Skeletal muscle tissue (tissue), 4 donors: ENCODE results near the gene MAP4. TPM values are rescaled to one million over a fixed set of nuclear protein-coding genes. Genes with fewer than 3 reads are reported as not detected.
A peak's percentile ranks its signal among the peaks of the same experiment; 100 is the strongest.
"Not testable (repeated sequence)": the region's sequence is repeated elsewhere in the genome, so short reads cannot be mapped to it uniquely, and the experiment has no call there.

Source experiments
- H3K27ac ChIP-seq: one replicate; pipeline ENCODE4 v1.7.0; 2013; ENCODE audit warnings: mild to moderate bottlenecking, low read depth, low read length, inconsistent platforms
- H3K27me3 ChIP-seq, 3 donors: one replicate each; pipeline ENCODE4 v1.7.0; 2013; ENCODE audit warnings: low read length in 3 of 3; ENCODE audit not compliant: control insufficient read depth in 3 of 3, insufficient read depth in 3 of 3
- H3K36me3 ChIP-seq, 3 donors: one replicate each; pipeline ENCODE4 v1.7.0; 2013; ENCODE audit warnings: low read length in 3 of 3; ENCODE audit not compliant: control insufficient read depth in 3 of 3, insufficient read depth in 3 of 3
- H3K4me1 ChIP-seq, 3 donors: one replicate each; pipeline ENCODE4 v1.7.0; 2013; ENCODE audit warnings: low read length in 3 of 3, mild to moderate bottlenecking in 3 of 3; ENCODE audit not compliant: control insufficient read depth in 3 of 3, insufficient read depth in 3 of 3
- H3K4me3 ChIP-seq, 3 donors: one replicate each; pipeline ENCODE4 v1.7.0; 2013; ENCODE audit warnings: low read length in 3 of 3
- H3K9ac ChIP-seq, 3 donors: one replicate each; pipeline ENCODE4 v1.7.0; 2013; ENCODE audit warnings: low read length in 3 of 3, mild to moderate bottlenecking in 3 of 3, moderate library complexity in 2 of 3, low read depth in 1 of 3
- H3K9me3 ChIP-seq, 3 donors: one replicate each; pipeline ENCODE4 v1.7.0; 2013; ENCODE audit warnings: low read length in 3 of 3; ENCODE audit not compliant: control insufficient read depth in 3 of 3
- total RNA-seq: library from RNA; depleted of rRNA; stranded (reverse); fragments of >200 nt; gene quantifications from one replicate; pipeline ENCODE4 v1.2.3, GENCODE V29; 2014
- donor health status: Osteomylitis.

The MAP4 gene
- total RNA-seq, 1 donor from 2014 or later, result 106 TPM

DNA sequence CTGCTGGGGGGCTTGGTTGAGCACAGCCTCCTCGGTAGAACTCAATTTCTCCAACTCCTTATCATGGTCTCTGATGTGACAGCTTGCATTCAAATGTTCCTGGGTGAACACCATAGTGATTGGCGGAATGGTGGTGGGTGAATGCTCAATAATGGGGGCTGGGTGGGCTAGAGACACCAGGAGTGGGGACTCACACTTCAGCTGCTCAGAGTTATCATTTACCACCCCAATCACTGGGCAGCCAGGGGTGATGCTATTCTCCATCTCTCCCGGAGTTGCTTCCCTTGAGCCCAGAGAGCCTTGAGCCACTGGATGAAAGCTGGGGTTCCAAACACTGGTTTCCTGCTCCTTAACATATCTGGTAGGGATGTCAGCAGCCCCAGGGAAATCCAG lies 124.6 kb downstream of the MAP4 start:
- Histone ChIP-seq H3K9ac (peak overlapping the region in 1 of 3 donors; percentile 40), H3K36me3 (peaks cover 8 to 15% (median 12%) of the 10 kb centered on the region in 3 donors), H3K4me1 (peaks cover 22 to 33% (median 23%) of the 10 kb centered on the region in 3 donors), H3K4me3 (peak overlapping the region in 1 of 3 donors; percentile 2), H3K9me3 (no peaks in the 10 kb centered on the region), H3K27me3 (no peaks in the 10 kb centered on the region), H3K27ac (peak overlapping the region; percentile 59)

DNA sequence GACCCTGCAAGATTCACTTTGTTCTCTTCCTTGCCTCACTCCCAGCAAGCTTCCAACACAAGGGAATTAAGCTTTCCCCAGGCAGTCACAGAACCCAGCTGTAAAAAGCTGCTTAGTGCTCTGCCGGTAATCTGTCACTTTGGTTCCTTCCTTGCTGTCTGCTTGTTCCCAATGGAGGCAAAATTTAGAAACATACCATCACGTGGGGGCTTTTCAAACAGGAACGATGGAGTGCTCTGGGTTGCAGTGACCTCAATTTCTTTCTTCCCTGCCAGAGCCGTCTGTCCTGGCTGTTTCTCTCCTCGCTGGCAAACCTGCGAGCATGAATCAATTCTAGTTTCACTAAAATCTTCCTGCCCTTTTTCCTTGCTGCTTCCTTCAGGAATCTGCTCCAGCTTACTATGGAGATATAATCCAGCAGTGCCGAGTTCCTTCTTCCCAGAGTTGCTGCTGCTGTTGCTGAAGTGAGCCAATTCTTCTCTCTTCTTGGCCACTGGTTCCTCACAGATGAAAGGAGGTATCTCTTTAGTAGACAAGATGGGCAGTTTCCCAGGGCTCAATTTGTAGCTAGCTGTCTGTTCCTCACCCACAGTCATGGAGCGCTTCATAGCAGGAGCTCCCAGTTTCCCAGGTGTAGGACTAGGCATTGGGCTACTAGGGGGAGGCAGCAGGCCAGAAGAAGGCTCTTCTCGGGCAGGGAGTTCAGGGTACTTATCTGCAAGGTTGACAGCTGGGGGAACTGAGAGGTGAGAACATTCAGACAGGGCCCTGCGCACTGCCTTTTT lies 125.2 kb downstream of the MAP4 start:
- H3K27me3 ChIP-seq, result no peaks in the 10 kb centered on the region
- H3K4me1 ChIP-seq, result peaks cover 22 to 33% (median 23%) of the 10 kb centered on the region in 3 donors
- H3K4me3 ChIP-seq, result peak overlapping the region; percentile 2 to 30 (median 27)
- peak overlapping the region in 2 of 3 donors; percentile 34 to 40 for H3K9ac ChIP-seq
- H3K9me3 ChIP-seq, result no peaks in the 10 kb centered on the region
- H3K36me3 ChIP-seq, result peaks cover 8 to 16% (median 12%) of the 10 kb centered on the region in 3 donors
- peak overlapping the region; percentile 59 for H3K27ac ChIP-seq

DNA sequence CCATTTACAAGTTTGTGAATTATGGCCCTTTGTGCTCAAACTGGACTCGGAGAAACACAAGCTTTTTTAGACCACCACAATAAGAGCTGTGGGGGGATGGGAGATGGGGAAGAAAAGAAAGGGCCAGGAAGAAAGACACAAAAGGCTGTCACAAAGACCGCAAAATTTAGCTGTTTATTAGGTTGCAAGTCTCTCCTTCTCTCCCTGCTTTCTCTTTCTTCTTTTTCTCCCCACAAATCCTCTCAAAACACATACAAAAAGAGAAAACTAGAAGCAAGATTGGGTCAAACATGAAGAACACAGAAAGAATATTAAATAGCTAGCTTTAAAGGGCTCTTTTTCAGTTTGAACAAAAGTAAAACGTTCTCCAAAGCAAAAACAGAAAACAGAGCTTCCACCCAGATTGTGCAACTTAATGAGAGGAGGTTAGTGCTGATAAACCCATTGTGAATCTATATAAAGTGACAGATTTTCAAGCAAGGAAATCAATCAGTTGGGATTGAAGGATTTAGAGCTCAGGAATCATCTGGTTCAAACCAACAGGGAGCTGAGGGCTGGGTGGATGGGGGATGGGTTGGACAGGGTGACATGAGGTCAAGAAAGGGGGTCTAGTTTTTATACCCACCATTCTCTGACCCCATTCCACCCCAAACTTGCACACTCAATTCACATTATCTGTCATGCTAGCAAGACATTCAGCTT lies 125.9 kb downstream of the MAP4 start:
- peaks cover 22 to 33% (median 23%) of the 10 kb centered on the region in 3 donors for H3K4me1 ChIP-seq
- H3K27me3 ChIP-seq, result no peaks in the 10 kb centered on the region
- H3K4me3 ChIP-seq, result peak overlapping the region in 2 of 3 donors; percentile 2 to 27
- peaks cover 8 to 15% (median 12%) of the 10 kb centered on the region in 3 donors for H3K36me3 ChIP-seq
- H3K27ac ChIP-seq, result peak overlapping the region; percentile 59
- H3K9ac ChIP-seq, result peak overlapping the region in 1 of 3 donors; percentile 43
- no peaks in the 10 kb centered on the region for H3K9me3 ChIP-seq

DNA sequence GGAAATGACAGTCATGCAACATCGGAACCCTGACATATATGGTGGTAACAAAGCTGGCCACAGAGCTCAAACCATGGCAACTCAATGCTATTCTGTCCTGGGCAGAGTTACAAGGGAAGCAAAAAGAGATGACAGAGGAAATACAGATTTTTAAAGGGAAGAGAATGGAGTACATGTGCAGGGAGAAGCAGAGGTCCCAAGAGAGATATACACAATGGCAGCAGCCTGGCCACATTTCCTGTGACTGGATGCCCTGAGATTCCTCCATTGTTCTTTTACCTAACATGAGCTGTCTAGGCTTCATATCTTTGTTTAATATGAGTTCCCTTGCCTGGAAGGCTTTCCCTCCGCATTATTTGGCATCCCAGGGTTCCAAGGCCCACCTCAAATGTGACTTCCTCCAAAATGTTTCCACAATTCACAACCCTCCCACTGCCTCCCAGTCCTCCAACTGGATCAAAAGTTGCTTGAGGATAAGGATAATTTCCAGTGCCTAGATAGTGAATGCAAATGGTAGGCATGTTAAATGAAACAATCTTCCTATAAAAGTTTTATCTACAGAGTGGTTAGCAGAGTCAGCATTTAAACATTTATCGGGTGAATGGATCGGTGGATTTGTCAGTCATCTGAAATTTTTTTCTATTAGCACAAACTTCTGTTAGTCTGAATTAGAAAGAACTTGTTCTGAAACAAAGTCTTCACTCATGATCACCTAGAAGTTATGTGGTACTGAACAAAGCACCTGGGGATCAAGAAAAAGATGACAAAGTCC lies 127.0 kb downstream of the MAP4 start:
- Histone ChIP-seq H3K36me3 (peaks cover 8 to 23% (median 16%) of the 10 kb centered on the region in 3 donors), H3K9me3 (no peaks in the 10 kb centered on the region), H3K4me1 (peaks cover 22 to 33% (median 23%) of the 10 kb centered on the region in 3 donors), H3K27ac (no peak overlapping the region), H3K4me3 (no peak overlapping the region), H3K9ac (no peak overlapping the region), H3K27me3 (no peaks in the 10 kb centered on the region)

DNA sequence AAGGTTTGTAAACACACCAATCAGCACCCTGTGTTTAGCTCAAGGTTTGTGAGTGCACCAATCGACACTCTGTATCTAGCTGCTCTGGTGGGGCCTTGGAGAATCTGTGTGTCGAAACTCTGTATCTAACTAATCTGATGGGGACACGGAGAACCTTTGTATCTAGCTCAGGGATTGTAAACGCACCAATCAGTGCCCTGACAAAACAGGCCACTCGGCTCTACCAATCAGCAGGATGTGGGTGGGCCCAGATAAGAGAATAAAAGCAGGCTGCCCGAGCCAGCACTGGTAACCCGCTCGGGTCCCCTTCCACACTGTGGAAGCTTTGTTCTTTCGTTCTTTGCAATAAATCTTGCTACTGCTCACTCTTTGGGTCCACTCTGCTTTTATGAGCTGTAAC lies 128.2 kb downstream of the MAP4 start:
- H3K4me3 ChIP-seq, H3K9ac ChIP-seq, H3K27ac ChIP-seq, H3K27me3 ChIP-seq, H3K9me3 ChIP-seq: not testable (repeated sequence)
- Histone ChIP-seq H3K36me3 (peaks cover 5 to 23% (median 16%) of the 10 kb centered on the region in 3 donors), H3K4me1 (peaks cover 22 to 33% (median 23%) of the 10 kb centered on the region in 3 donors)

DNA sequence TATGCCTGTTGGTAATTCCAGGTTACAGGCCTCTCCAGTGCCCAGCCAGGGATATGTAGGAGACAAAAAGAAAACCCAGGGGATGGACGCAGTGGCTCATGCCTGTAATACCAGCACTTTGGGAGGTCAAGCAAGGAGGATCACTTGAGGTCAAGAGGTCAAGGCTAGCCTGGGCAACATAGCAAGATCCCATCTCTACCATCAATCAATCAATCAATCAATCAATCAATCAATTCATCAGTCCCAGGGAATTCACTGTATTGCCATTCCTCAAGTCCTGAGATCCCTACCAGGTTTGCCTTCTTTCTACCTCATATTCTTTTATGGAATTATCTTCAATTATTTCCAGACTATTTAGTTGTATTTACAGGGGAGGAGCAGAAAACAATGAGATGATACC lies 131.0 kb downstream of the MAP4 start:
- no peak overlapping the region for H3K27ac ChIP-seq
- no peak overlapping the region for H3K4me3 ChIP-seq
- no peaks in the 10 kb centered on the region for H3K9me3 ChIP-seq
- peaks cover 0 to 11% (median 2%) of the 10 kb centered on the region in 3 donors for H3K4me1 ChIP-seq
- peaks cover 0 to 12% (median 11%) of the 10 kb centered on the region in 3 donors for H3K36me3 ChIP-seq
- H3K27me3 ChIP-seq, result no peaks in the 10 kb centered on the region
- H3K9ac ChIP-seq, result no peak overlapping the region

DNA sequence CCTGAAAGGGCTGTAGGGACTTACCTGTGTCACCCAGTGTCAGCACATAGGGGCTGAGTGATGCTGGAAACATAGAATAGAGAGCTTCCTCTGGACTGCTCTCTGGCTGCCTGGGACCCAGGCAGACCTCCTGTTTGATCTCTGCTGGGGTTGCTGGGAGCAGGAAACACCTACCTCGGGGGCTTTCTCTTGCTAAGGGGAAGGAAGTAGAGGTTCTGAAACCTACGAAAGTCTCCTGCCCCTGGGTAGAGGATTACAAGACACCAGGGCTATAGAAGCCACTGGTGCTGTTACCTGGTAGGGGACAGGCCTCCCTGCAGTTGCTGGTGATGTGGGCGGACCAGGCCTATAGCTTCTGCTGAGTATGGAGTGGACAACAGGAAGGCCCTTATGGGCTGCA lies 131.6 kb downstream of the MAP4 start:
- H3K36me3 ChIP-seq, result peaks cover 0 to 12% (median 11%) of the 10 kb centered on the region in 3 donors
- peaks cover 0 to 8% (median 0%) of the 10 kb centered on the region in 3 donors for H3K4me1 ChIP-seq

DNA sequence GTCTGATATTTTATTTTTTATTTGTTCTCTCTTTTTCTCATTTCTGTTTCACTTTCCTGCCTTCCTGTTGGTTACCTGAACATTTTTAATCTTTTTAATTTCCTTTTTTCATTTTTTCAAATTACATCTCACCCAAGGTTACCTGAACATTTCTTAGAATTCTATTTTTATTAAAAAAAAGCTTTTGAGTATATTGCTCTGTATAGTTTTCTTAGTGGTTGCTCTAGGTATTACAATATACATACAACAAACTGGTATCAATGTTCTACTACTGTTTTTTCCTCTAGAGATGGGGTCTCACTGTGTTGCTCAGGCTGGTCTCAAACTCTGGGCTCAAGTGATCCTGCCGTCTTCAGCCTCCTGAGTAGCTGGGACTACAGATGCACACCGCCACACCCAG lies 133.9 kb downstream of the MAP4 start:
- peaks cover 0 to 4% (median 0%) of the 10 kb centered on the region in 3 donors for H3K4me1 ChIP-seq
- H3K4me3 ChIP-seq, result no peak overlapping the region

More for the DNA sequence above, 131.6 kb downstream of the MAP4 start:
- no peak overlapping the region for H3K4me3 ChIP-seq
- no peaks in the 10 kb centered on the region for H3K27me3 ChIP-seq
- H3K9ac ChIP-seq, result no peak overlapping the region
- H3K27ac ChIP-seq, result no peak overlapping the region
- no peaks in the 10 kb centered on the region for H3K9me3 ChIP-seq

DNA sequence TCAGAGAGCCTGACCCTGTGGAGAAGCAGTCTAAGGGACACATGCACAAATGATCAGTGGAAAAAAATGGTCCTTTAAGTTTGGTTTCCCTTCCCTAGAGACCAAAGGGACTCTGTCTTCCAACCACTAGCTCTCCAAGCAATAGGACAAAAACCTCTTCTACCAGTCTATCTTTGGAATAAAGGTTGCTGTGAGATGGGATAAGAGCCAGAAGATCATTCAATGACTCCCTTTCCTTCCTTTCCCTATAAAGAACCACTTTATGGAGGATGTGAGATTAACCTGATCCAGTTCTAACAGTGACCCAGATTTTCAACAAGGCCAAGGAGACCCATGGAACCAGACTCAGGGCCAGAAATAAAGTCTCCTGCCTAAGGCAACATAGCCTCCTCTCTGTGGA lies 138.5 kb downstream of the MAP4 start:
- no peaks in the 10 kb centered on the region for H3K9me3 ChIP-seq
- H3K27ac ChIP-seq, result peak overlapping the region; percentile 21
- H3K36me3 ChIP-seq, result peaks cover 12 to 33% (median 23%) of the 10 kb centered on the region in 3 donors
- peaks cover 0 to 4% (median 0%) of the 10 kb centered on the region in 3 donors for H3K4me1 ChIP-seq
- H3K27me3 ChIP-seq, result no peaks in the 10 kb centered on the region
- H3K9ac ChIP-seq, result no peak overlapping the region
- H3K4me3 ChIP-seq, result no peak overlapping the region

More for the DNA sequence above, 133.9 kb downstream of the MAP4 start:
- Histone ChIP-seq H3K27me3 (no peaks in the 10 kb centered on the region), H3K36me3 (peaks cover 6 to 14% (median 9%) of the 10 kb centered on the region in 3 donors), H3K9me3 (no peaks in the 10 kb centered on the region), H3K27ac (no peak overlapping the region), H3K9ac (no peak overlapping the region)
